ENCODE data around the gene EMX2.

Gene EMX2

DNA sequence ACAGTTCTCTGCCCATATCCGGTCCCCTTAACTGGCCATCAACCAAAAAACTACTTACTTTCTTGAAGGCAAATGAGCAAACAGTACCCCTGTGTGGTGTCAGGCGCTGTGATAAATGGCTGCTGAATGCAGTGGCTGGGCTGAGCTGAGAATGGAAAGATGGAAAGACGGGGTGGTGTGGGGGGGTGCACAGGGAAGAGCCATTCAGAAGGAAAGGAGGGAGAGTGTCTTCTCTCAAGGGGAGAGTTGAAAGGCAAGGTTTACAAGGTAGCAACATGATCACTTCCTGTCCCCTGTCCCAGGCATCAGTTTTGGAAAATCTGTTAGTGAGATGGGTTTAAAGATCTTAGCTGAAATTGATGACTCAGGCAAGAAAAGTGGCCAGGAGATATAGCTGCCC is 22.5 kb downstream of the EMX2 start:
- no peak for TF ChIP-seq ZBTB7A (IDR thresholded peaks at IDR 0.05; ENCODE audit: low read depth)
- no peak for TF ChIP-seq MAX (IDR thresholded peaks at IDR 0.05)
- no peak for TF ChIP-seq CEBPB (IDR thresholded peaks at IDR 0.05)
- TF ChIP-seq FOXM1 (IDR thresholded peaks at IDR 0.05; ENCODE audit: borderline replicate concordance, low read depth): no peak
- no peak for TF ChIP-seq NFIC (IDR thresholded peaks at IDR 0.05)
- TF ChIP-seq TCF12 (IDR thresholded peaks at IDR 0.05; ENCODE audit: low read depth): no peak
- TF ChIP-seq EP300 (IDR thresholded peaks at IDR 0.05; ENCODE audit: borderline replicate concordance): no peak

DNA sequence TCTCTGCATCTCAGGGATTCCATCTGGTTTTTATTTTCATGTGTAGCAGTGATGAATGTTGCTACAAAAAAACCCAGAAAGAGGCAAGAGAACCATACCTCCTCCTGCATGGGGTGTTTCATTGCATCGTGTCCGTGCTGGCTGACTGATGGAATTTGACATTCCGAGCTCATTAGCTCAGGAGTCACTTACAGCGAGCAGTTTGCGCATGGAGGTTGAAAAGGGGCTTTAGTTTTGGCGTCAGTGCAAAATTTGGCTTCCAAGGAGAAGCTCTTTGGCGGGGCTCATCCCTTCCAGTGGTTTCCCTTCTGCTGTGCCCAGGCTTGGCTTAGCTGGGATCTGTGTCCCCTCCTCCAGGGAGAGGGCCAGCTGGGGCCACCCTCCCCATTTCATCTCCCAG is 25.8 kb downstream of the EMX2 start:
- TF ChIP-seq YY1 (IDR thresholded peaks at IDR 0.05; ENCODE audit: low read depth) (no peak), FOXM1 (IDR thresholded peaks at IDR 0.05; ENCODE audit: borderline replicate concordance, low read depth) (no peak), RAD21 (IDR thresholded peaks at IDR 0.05; ENCODE audit: low read depth) (no peak), ZBTB7A (IDR thresholded peaks at IDR 0.05; ENCODE audit: low read depth) (no peak), EP300 (IDR thresholded peaks at IDR 0.05; ENCODE audit: borderline replicate concordance) (no peak), TEAD4 (IDR thresholded peaks at IDR 0.05) (no peak), NFIC (IDR thresholded peaks at IDR 0.05) (no peak), CREB1 (IDR thresholded peaks at IDR 0.05; ENCODE audit: low read depth) (no peak)

GRCh38 chr10:117569610-117570390 is 27.3 kb downstream of the EMX2 start:
- TF ChIP-seq, protein P1, sequence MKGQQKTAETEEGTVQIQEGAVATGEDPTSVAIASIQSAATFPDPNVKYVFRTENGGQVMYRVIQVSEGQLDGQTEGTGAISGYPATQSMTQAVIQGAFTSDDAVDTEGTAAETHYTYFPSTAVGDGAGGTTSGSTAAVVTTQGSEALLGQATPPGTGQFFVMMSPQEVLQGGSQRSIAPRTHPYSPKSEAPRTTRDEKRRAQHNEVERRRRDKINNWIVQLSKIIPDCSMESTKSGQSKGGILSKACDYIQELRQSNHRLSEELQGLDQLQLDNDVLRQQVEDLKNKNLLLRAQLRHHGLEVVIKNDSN (IDR thresholded peaks at IDR 0.05): no peak
- TF ChIP-seq TAF1 (IDR thresholded peaks at IDR 0.05; ENCODE audit: low read depth): no peak
- TF ChIP-seq REST (IDR thresholded peaks at IDR 0.05; ENCODE audit: low read depth): no peak
- TF ChIP-seq CEBPB (IDR thresholded peaks at IDR 0.05): no peak
- TF ChIP-seq EGR1 (IDR thresholded peaks at IDR 0.05): no peak
- TF ChIP-seq EP300 (IDR thresholded peaks at IDR 0.05; ENCODE audit: borderline replicate concordance): no peak
- no peak for TF ChIP-seq CREB1 (IDR thresholded peaks at IDR 0.05; ENCODE audit: low read depth)
- no peak for TF ChIP-seq FOXM1 (IDR thresholded peaks at IDR 0.05; ENCODE audit: borderline replicate concordance, low read depth)
- no peak for TF ChIP-seq TEAD4 (IDR thresholded peaks at IDR 0.05)
- no peak for TF ChIP-seq MAX (IDR thresholded peaks at IDR 0.05)
- TF ChIP-seq NFIC (IDR thresholded peaks at IDR 0.05): no peak

DNA sequence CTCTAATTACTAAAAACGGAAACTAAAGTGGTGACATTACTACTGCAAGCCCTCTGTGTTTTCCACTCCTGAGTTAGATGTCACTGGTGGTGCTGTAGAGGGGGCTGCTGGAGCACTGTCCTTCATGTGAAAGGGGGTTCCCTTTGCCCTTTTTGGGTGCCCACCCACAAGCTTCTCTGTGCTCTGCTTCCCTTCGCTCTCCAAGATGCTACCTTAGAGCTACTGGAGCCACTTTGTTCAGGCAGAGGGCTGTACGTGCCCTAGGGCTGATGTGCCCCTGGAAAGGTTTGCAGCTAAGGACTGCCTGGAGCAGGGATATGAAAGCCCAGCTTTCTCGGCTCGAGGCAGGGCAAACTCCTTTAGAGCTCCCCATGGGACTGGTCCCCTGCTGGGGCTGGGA is 28.3 kb downstream of the EMX2 start:
- no peak for TF ChIP-seq REST (IDR thresholded peaks at IDR 0.05; ENCODE audit: low read depth)
- TF ChIP-seq EP300 (IDR thresholded peaks at IDR 0.05; ENCODE audit: borderline replicate concordance): no peak
- TF ChIP-seq FOXM1 (IDR thresholded peaks at IDR 0.05; ENCODE audit: borderline replicate concordance, low read depth): no peak
- TF ChIP-seq NFIC (IDR thresholded peaks at IDR 0.05): no peak
- no peak for TF ChIP-seq TCF12 (IDR thresholded peaks at IDR 0.05; ENCODE audit: low read depth)
- no peak for TF ChIP-seq EGR1 (IDR thresholded peaks at IDR 0.05)
- TF ChIP-seq ZBTB7A (IDR thresholded peaks at IDR 0.05; ENCODE audit: low read depth): no peak
- no peak for TF ChIP-seq CEBPB (IDR thresholded peaks at IDR 0.05)
- TF ChIP-seq CREB1 (IDR thresholded peaks at IDR 0.05; ENCODE audit: low read depth): no peak
- no peak for TF ChIP-seq YY1 (IDR thresholded peaks at IDR 0.05; ENCODE audit: low read depth)
- TF ChIP-seq RAD21 (IDR thresholded peaks at IDR 0.05; ENCODE audit: low read depth): no peak
- TF ChIP-seq TAF1 (IDR thresholded peaks at IDR 0.05; ENCODE audit: low read depth): no peak
- TF ChIP-seq, protein P1 (IDR thresholded peaks at IDR 0.05): no peak

- TF ChIP-seq CREB1 (IDR thresholded peaks at IDR 0.05; ENCODE audit: low read depth) (no peak), REST (IDR thresholded peaks at IDR 0.05; ENCODE audit: low read depth) (no peak), YY1 (IDR thresholded peaks at IDR 0.05; ENCODE audit: low read depth) (no peak), TCF12 (IDR thresholded peaks at IDR 0.05; ENCODE audit: low read depth) (no peak), TEAD4 (IDR thresholded peaks at IDR 0.05) (no peak), MAX (IDR thresholded peaks at IDR 0.05) (no peak), TAF1 (IDR thresholded peaks at IDR 0.05; ENCODE audit: low read depth) (no peak), RAD21 (IDR thresholded peaks at IDR 0.05; ENCODE audit: low read depth) (no peak), EGR1 (IDR thresholded peaks at IDR 0.05) (no peak), EP300 (IDR thresholded peaks at IDR 0.05; ENCODE audit: borderline replicate concordance) (no peak), FOXM1 (IDR thresholded peaks at IDR 0.05; ENCODE audit: borderline replicate concordance, low read depth) (no peak), NFIC (IDR thresholded peaks at IDR 0.05) (no peak), CEBPB (IDR thresholded peaks at IDR 0.05) (no peak), ZBTB7A (IDR thresholded peaks at IDR 0.05; ENCODE audit: low read depth) (no peak)
- TF ChIP-seq, protein P1 (IDR thresholded peaks at IDR 0.05): no peak
Observed at GRCh38 chr10:117574498-117575146, 32.1 kb downstream of the EMX2 start.
